GM12878 (cell line): Measurements from ENCODE around the gene POLD1. TPM values are rescaled to one million over a fixed set of nuclear protein-coding genes. Genes with fewer than 3 reads are reported as not detected.

Experiments
- ASH2L ChIP-seq: fragments of 300-600, 200-600 bp; sonication (generic); IDR thresholded peaks from 2 replicates; pipeline ENCODE4 v1.6.1; 2017; ENCODE audit warnings: low read depth, mild to moderate bottlenecking, borderline replicate concordance
- CBFB ChIP-seq: IDR thresholded peaks from 2 replicates; pipeline ENCODE4 v1.6.1; 2016; ENCODE audit warnings: antibody characterized with exemption, low read depth
- EZH2 ChIP-seq: IDR thresholded peaks from 2 replicates; pipeline ENCODE4 v1.6.1; 2012; ENCODE audit warnings: low read depth, mild to moderate bottlenecking, control low read depth, inconsistent platforms, low read length, borderline replicate concordance; ENCODE audit not compliant: control insufficient read depth
- JUNB ChIP-seq: IDR thresholded peaks from 2 replicates; pipeline ENCODE4 v1.6.1; 2016; ENCODE audit warnings: antibody characterized with exemption, mild to moderate bottlenecking
- KDM1A ChIP-seq: fragments of 200-600 bp; sonication (generic); IDR thresholded peaks from 2 replicates; pipeline ENCODE4 v1.6.1; 2016; ENCODE audit warnings: borderline replicate concordance
- POLR2AphosphoS5 ChIP-seq: IDR thresholded peaks from 2 replicates; pipeline ENCODE4 v1.6.1; 2011; ENCODE audit warnings: mild to moderate bottlenecking, low read length, inconsistent platforms
- SMAD5 ChIP-seq: IDR thresholded peaks from 2 replicates; pipeline ENCODE4 v1.6.1; 2016; ENCODE audit warnings: antibody characterized with exemption, low read depth
- SPI1 ChIP-seq: IDR thresholded peaks from 2 replicates; pipeline ENCODE4 v1.6.1; 2011; ENCODE audit warnings: low read depth, mild to moderate bottlenecking, low read length, moderate library complexity, borderline replicate concordance; ENCODE audit not compliant: insufficient read depth
- ZNF384 ChIP-seq: IDR thresholded peaks from 2 replicates; pipeline ENCODE4 v1.6.1; 2012; ENCODE audit warnings: low read depth, mild to moderate bottlenecking, low read length, improper control_type of control experiment, borderline replicate concordance
- polyA plus RNA-seq, 11 experiments: library from polyadenylated mRNA; depleted of rRNA in 4 of 11; unstranded in 6 of 11; stranded (reverse) in 5 of 11; fragments of >200 nt; fragmentation: Nextera tagmentation in 4 of 11; fragmentation: Illumina TruSeq in 1 of 11; extraction: Ambion mirVana in 4 of 11; extraction: Trizol in 1 of 11; gene quantifications; 1 replicate in 1 of 11; 2 replicates in 10 of 11; pipeline versions ENCODE4 v1.2.1 to v1.2.3, GENCODE V29; 2011 to 2016; ENCODE audit warnings: inconsistent platforms in 2 of 11, missing spikeins in 2 of 11, low read depth in 1 of 11
- total RNA-seq, 4 experiments: library from RNA; depleted of rRNA in 3 of 4; stranded (reverse); fragments of >200 nt in 3 of 4; fragmentation: Illumina TruSeq in 1 of 4; extraction: Trizol in 1 of 4; gene quantifications; 2 replicates each; pipeline versions ENCODE4 v1.2.1 to v1.2.3, GENCODE V29; 2013 to 2021
- TF ChIP-seq, protein P1 (sequence below): fragments of 450-650 bp; IDR thresholded peaks from 2 replicates; pipeline ENCODE4 v1.6.1; 2017; ENCODE audit warnings: mild to moderate bottlenecking, moderate library complexity
- TF ChIP-seq, protein P2 (sequence below): fragments of 450-650 bp; formaldehyde crosslinking; IDR thresholded peaks from 2 replicates; pipeline ENCODE4 v1.4.0; 2020; ENCODE audit warnings: mild to moderate bottlenecking, moderate library complexity

POLD1 gene
- total and polyA plus RNA-seq, 10 of the 15 experiments (the other 5 are each of a cell fraction or from before 2014, with no cell fraction given), result 0.76 to 165 (median 63.4) TPM

DNA sequence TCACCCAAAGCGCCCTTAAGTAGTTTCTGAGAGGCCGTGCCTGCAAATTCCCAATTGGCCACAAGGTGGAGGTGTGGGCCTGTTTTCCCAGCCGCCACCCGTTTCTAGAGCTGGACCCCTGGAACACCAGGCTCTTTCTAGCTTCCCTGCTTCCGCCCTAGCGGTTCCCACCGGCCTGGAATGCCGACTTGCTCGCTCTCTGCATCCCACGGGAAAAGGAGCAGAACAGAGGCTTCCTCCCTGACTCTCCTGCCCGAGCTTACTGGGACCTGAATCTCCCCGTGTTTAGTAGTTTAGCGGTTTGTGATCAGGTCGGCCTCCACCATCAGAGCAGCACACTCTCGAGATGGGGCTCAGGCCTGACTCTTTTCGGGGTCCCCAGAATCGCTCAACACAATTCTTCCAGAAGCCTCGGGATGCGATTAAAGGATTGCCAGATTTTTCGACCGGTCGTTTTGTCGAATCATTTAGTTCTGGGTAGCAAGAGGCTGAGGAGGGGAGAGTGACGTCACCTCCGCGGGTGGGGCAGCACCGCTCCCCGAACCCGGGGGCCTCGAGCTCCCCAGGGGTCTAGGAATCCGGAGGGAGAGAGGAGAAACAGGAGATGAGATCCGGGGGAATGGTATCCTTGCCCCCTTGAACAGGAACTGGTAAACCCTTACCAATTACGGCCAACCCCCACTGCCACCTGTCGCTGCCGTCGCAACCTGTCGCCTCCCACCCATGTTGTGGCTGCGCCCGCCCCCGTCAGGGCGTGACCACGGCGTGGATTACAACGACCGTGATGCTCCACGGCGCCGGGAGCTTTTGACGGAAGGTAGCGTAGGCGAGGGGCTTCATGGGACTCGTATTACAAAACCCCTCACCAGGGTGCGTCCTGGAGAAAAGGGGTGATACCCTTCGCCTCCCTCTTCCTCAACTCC lies 26.7 kb upstream of the POLD1 start (continued):
- TF ChIP-seq, protein P1, sequence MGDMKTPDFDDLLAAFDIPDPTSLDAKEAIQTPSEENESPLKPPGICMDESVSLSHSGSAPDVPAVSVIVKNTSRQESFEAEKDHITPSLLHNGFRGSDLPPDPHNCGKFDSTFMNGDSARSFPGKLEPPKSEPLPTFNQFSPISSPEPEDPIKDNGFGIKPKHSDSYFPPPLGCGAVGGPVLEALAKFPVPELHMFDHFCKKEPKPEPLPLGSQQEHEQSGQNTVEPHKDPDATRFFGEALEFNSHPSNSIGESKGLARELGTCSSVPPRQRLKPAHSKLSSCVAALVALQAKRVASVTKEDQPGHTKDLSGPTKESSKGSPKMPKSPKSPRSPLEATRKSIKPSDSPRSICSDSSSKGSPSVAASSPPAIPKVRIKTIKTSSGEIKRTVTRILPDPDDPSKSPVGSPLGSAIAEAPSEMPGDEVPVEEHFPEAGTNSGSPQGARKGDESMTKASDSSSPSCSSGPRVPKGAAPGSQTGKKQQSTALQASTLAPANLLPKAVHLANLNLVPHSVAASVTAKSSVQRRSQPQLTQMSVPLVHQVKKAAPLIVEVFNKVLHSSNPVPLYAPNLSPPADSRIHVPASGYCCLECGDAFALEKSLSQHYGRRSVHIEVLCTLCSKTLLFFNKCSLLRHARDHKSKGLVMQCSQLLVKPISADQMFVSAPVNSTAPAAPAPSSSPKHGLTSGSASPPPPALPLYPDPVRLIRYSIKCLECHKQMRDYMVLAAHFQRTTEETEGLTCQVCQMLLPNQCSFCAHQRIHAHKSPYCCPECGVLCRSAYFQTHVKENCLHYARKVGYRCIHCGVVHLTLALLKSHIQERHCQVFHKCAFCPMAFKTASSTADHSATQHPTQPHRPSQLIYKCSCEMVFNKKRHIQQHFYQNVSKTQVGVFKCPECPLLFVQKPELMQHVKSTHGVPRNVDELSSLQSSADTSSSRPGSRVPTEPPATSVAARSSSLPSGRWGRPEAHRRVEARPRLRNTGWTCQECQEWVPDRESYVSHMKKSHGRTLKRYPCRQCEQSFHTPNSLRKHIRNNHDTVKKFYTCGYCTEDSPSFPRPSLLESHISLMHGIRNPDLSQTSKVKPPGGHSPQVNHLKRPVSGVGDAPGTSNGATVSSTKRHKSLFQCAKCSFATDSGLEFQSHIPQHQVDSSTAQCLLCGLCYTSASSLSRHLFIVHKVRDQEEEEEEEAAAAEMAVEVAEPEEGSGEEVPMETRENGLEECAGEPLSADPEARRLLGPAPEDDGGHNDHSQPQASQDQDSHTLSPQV, result no peak
- TF ChIP-seq CBFB, result peak; percentile 16; the same call in 1 of the 2 replicates
- TF ChIP-seq, protein P2, sequence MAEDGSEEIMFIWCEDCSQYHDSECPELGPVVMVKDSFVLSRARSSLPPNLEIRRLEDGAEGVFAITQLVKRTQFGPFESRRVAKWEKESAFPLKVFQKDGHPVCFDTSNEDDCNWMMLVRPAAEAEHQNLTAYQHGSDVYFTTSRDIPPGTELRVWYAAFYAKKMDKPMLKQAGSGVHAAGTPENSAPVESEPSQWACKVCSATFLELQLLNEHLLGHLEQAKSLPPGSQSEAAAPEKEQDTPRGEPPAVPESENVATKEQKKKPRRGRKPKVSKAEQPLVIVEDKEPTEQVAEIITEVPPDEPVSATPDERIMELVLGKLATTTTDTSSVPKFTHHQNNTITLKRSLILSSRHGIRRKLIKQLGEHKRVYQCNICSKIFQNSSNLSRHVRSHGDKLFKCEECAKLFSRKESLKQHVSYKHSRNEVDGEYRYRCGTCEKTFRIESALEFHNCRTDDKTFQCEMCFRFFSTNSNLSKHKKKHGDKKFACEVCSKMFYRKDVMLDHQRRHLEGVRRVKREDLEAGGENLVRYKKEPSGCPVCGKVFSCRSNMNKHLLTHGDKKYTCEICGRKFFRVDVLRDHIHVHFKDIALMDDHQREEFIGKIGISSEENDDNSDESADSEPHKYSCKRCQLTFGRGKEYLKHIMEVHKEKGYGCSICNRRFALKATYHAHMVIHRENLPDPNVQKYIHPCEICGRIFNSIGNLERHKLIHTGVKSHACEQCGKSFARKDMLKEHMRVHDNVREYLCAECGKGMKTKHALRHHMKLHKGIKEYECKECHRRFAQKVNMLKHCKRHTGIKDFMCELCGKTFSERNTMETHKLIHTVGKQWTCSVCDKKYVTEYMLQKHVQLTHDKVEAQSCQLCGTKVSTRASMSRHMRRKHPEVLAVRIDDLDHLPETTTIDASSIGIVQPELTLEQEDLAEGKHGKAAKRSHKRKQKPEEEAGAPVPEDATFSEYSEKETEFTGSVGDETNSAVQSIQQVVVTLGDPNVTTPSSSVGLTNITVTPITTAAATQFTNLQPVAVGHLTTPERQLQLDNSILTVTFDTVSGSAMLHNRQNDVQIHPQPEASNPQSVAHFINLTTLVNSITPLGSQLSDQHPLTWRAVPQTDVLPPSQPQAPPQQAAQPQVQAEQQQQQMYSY, result no peak
- TF ChIP-seq KDM1A, result no peak
- no peak; the same call in 1 of the 2 replicates for TF ChIP-seq SPI1
- TF ChIP-seq ASH2L, result no peak
- no peak; the same call in 1 of the 2 replicates for TF ChIP-seq SMAD5
- TF ChIP-seq POLR2AphosphoS5, result peak; percentile 35; the same call in 1 of the 2 replicates
- no peak for TF ChIP-seq EZH2
- no peak for TF ChIP-seq ZNF384
- peak; percentile 30; the same call in 1 of the 2 replicates for TF ChIP-seq JUNB
